K562 (cell line): ENCODE results near the gene PHACTR3. TPM values are rescaled to one million over a fixed set of nuclear protein-coding genes. Genes with fewer than 3 reads are reported as not detected.

ENCODE experiments used
- ATAC-seq: fragments of 200-7000 bp; cut with Tn5 transposase; 3 replicates; pipeline ENCODE4 v1.9.1; 2020; ENCODE audit warnings: moderate library complexity
- BruUV-seq: library from RNA; stranded (reverse); fragments of 400-500 nt; replicated peaks from 2 replicates; lab custom pipeline; 2021; lab: Mats Ljungman, UMichigan
- CTCF ChIA-PET: fragments of 300-600 bp; formaldehyde crosslinking; extraction: SDS; loops from one replicate; lab custom pipeline; 2021; ENCODE audit warnings: low intra/inter-chr PET ratio; lab: Yijun Ruan, JAX
- POLR2A ChIA-PET: fragments of 300-600, 350-650 bp; sonication (Branson Sonifier 250); formaldehyde crosslinking; extraction: SDS; loops from one replicate; lab custom pipeline; 2021; ENCODE audit warnings: antibody characterized with exemption, inconsistent platforms; lab: Yijun Ruan, JAX
- DNase-seq, 4 experiments: peaks; one replicate each; pipeline versions ENCODE4 v3.0.0 to v3.0.0-alpha.2; 2011 to 2018; ENCODE audit warnings: low spot score in 3 of 4, mixed read lengths in 3 of 4; ENCODE audit errors: extremely low read depth in 1 of 4
- FAIRE-seq: peaks from 2 replicates; lab custom pipeline; 2011; peaks lifted over from hg19 to GRCh38; lab: Jason Lieb, UNC
- H2AFZ ChIP-seq: 2 replicates; pipeline ENCODE4 v1.6.0; 2011; ENCODE audit warnings: low read depth, low read length, control low read depth, inconsistent platforms
- H3K27ac ChIP-seq: fragments of 200-600 bp; 3 replicates; pipeline ENCODE4 v1.8.0; 2011; ENCODE audit warnings: low read depth, mild to moderate bottlenecking, control low read depth, inconsistent platforms, low read length, moderate library complexity, mixed read lengths; ENCODE audit errors: extremely low read depth
- H3K27me3 ChIP-seq, 2 experiments: fragments of 300-600 bp in 1 of 2; 2 replicates in 1 of 2; 3 replicates in 1 of 2; pipeline versions ENCODE4 v1.6.0 to v1.8.0; 2011; ENCODE audit warnings: inconsistent platforms in 2 of 2, low read length in 2 of 2, mild to moderate bottlenecking in 1 of 2, mixed read lengths in 1 of 2, moderate library complexity in 1 of 2; ENCODE audit not compliant: control insufficient read depth in 2 of 2, insufficient read depth in 2 of 2
- H3K36me3 ChIP-seq: fragments of 300-600 bp; 3 replicates; pipeline ENCODE4 v1.8.0; 2011; ENCODE audit warnings: mild to moderate bottlenecking, low read length, inconsistent platforms; ENCODE audit not compliant: control insufficient read depth, insufficient read depth
- H3K4me1 ChIP-seq, 2 experiments: fragments of 200-600 bp in 1 of 2; replicated peaks in 1 of 2; 2 replicates in 1 of 2; 3 replicates in 1 of 2; pipeline versions ENCODE4 v1.5.1 to v1.8.0; 2011; ENCODE audit warnings: inconsistent platforms in 2 of 2, low read length in 2 of 2, mild to moderate bottlenecking in 1 of 2, mixed read lengths in 1 of 2, moderate library complexity in 1 of 2; ENCODE audit not compliant: control insufficient read depth in 2 of 2, insufficient read depth in 2 of 2
- H3K4me2 ChIP-seq: 2 replicates; pipeline ENCODE4 v1.6.1; 2011; ENCODE audit warnings: low read length, control low read depth, inconsistent platforms, mixed read lengths; ENCODE audit not compliant: insufficient read depth
- H3K4me3 ChIP-seq: fragments of 200-600 bp; sonication (generic), shearing (Covaris generic); 2 replicates; pipeline ENCODE4 v1.5.1; 2016; ENCODE audit warnings: control low read depth, inconsistent platforms
- H3K79me2 ChIP-seq: fragments of 200-600 bp; 3 replicates; pipeline ENCODE4 v1.8.0; 2011; ENCODE audit warnings: low read length, inconsistent platforms; ENCODE audit not compliant: control insufficient read depth, insufficient read depth
- H3K9ac ChIP-seq, 2 experiments: 2 replicates each; pipeline versions ENCODE4 v1.6.0 to v1.6.1; 2011; ENCODE audit warnings: low read depth in 2 of 2, low read length in 2 of 2, control low read depth in 1 of 2, inconsistent platforms in 1 of 2, mild to moderate bottlenecking in 1 of 2, mixed read lengths in 1 of 2; ENCODE audit not compliant: insufficient read depth in 1 of 2
- H3K9me1 ChIP-seq: one replicate; pipeline ENCODE4 v1.6.0; 2011; ENCODE audit warnings: inconsistent platforms, mild to moderate bottlenecking, low read length, moderate library complexity; ENCODE audit not compliant: control insufficient read depth, insufficient read depth
- H3K9me3 ChIP-seq: replicated peaks from 2 replicates; pipeline ENCODE4 v1.5.1; 2011; ENCODE audit warnings: low read depth, low read length, inconsistent platforms; ENCODE audit not compliant: control insufficient read depth, insufficient read depth
- H4K20me1 ChIP-seq: replicated peaks from 2 replicates; pipeline ENCODE4 v1.6.1; 2011; ENCODE audit warnings: low read length, inconsistent platforms, mixed read lengths; ENCODE audit not compliant: control insufficient read depth, insufficient read depth
- ADNP ChIP-seq: fragments of 200-800 bp; sonication (Bioruptor generic); IDR thresholded peaks from 2 replicates; pipeline ENCODE4 v1.6.1; 2016; ENCODE audit warnings: missing genetic modification characterization, missing compliant biosample characterization
- FOXJ2 ChIP-seq: fragments of 200-800 bp; sonication (Bioruptor generic); IDR thresholded peaks from 2 replicates; pipeline ENCODE4 v1.6.1; 2016; ENCODE audit warnings: missing genetic modification characterization, missing compliant biosample characterization
- KLF10 ChIP-seq: fragments of 250-450 bp; sonication (Bioruptor Pico); IDR thresholded peaks from 2 replicates; pipeline ENCODE4 v1.6.1; 2021; ENCODE audit warnings: matching md5 sums
- MLLT1 ChIP-seq, 2 experiments: fragments of 450-650 bp; IDR thresholded peaks; 2 replicates each; pipeline ENCODE4 v1.6.1; 2016
- NCOR1 ChIP-seq: fragments of 450-650 bp; IDR thresholded peaks from 2 replicates; pipeline ENCODE4 v1.6.1; 2016; ENCODE audit warnings: mild to moderate bottlenecking, moderate library complexity
- NFYB ChIP-seq: IDR thresholded peaks from 2 replicates; pipeline ENCODE4 v1.6.1; 2011; ENCODE audit warnings: mild to moderate bottlenecking, moderate library complexity; ENCODE audit not compliant: insufficient read length; ENCODE audit errors: extremely low read depth
- NRF1 ChIP-seq, 2 experiments: fragments of 450-650 bp; IDR thresholded peaks in 1 of 2; conservative IDR thresholded peaks in 1 of 2; 2 replicates each; pipeline ENCODE4 v1.6.1; 2014; ENCODE audit warnings: mild to moderate bottlenecking in 2 of 2
- PHB ChIP-seq: fragments of 250-450 bp; sonication (Bioruptor Pico); IDR thresholded peaks from 2 replicates; pipeline ENCODE4 v1.5.0; 2021
- SNIP1 ChIP-seq: fragments of 450-650 bp; IDR thresholded peaks from 2 replicates; pipeline ENCODE4 v1.7.1; 2017; ENCODE audit warnings: low read depth, mild to moderate bottlenecking
- ZNF277 ChIP-seq: fragments of 250-450 bp; sonication (Bioruptor Pico); IDR thresholded peaks from 2 replicates; pipeline ENCODE4 v1.8.0; 2022; ENCODE audit warnings: inconsistent platforms, mild to moderate bottlenecking, moderate library complexity, borderline replicate concordance
- ZNF316 ChIP-seq: fragments of 450-650 bp; IDR thresholded peaks from 2 replicates; pipeline ENCODE4 v1.6.1; 2016
- ZNF561 ChIP-seq: fragments of 450-650 bp; formaldehyde crosslinking; conservative IDR thresholded peaks from 2 replicates; pipeline ENCODE4 v1.4.0; 2020; ENCODE audit warnings: mild to moderate bottlenecking, moderate library complexity
- WGBS: fragments of 100-300 bp; shearing (Covaris generic); methylation state at CpG from one replicate; pipeline ENCODE4 v1.1.6; 2016; ENCODE audit warnings: low coverage, mixed read lengths; ENCODE audit not compliant: insufficient coverage; ENCODE audit errors: missing lambda C conversion rate; 5-methylcytosine and 5-hydroxymethylcytosine counted together
- in situ Hi-C: fragments of 300-500 bp; cut with MboI; formaldehyde crosslinking; loops from 4 replicates; pipeline ENCODE4 v1.15.0; 2018; ENCODE audit warnings: inconsistent platforms, mixed read lengths
- intact Hi-C: fragments of 100-400 bp; cut with micrococcal nuclease; formaldehyde crosslinking; loops from 2 replicates; pipeline ENCODE4 v1.14.2; 2022
- polyA plus RNA-seq, 8 experiments: library from polyadenylated mRNA; depleted of rRNA in 4 of 8; stranded (reverse) in 5 of 8; unstranded in 3 of 8; fragments of >200 nt; fragmentation: Nextera tagmentation in 2 of 8; fragmentation: Illumina TruSeq in 1 of 8; extraction: Ambion mirVana in 2 of 8; extraction: Trizol in 1 of 8; gene quantifications; 2 replicates each; pipeline versions ENCODE4 v1.2.1 to v1.2.3, GENCODE V29; 2011 to 2014; ENCODE audit warnings: inconsistent platforms in 1 of 8, missing spikeins in 1 of 8
- total RNA-seq, 7 experiments: library from RNA; depleted of rRNA in 6 of 7; stranded (reverse); fragments of >200 nt in 6 of 7; fragmentation: Illumina TruSeq in 2 of 7; extraction: Trizol in 2 of 7; gene quantifications; 2 replicates each; pipeline versions ENCODE4 v1.2.1 to v1.2.3, GENCODE V29; 2011 to 2021; ENCODE audit warnings: low replicate concordance in 1 of 7

Gene PHACTR3
- total and polyA plus RNA-seq, 9 of the 15 experiments (the other 6 are each of a cell fraction or from before 2014, with no cell fraction given), result not detected

GRCh38 chr20:59606566-59606965, 2.2 kb downstream of the PHACTR3 start:
- CTCF ChIA-PET, result no interaction called here

More at GRCh38 chr20:59606566-59606965, 2.2 kb downstream of the PHACTR3 start:
- no peaks in the 10 kb centered on the region for H3K36me3 ChIP-seq
- no peaks in the 10 kb centered on the region for H3K9me1 ChIP-seq
- H3K27ac ChIP-seq, result no peak overlapping the region
- ATAC-seq, result no peak
- no peaks in the 10 kb centered on the region for H4K20me1 ChIP-seq
- intact Hi-C loops (no loop called here), in situ Hi-C loops (no loop called here)
- FAIRE-seq, result no peak
- H2AFZ ChIP-seq, result no peak overlapping the region
- no peak overlapping the region for H3K9ac ChIP-seq
- 2% methylated on average over 4 of the region's 4 CpGs for WGBS
- H3K4me1 ChIP-seq, result peaks cover 0 to 3% of the 10 kb centered on the region in 2 experiments; a peak in 1 of 5 replicates
- no TSS peak for BruUV-seq
- no peak for TF ChIP-seq ZNF316
- no peak for TF ChIP-seq NCOR1
- no peak for TF ChIP-seq FOXJ2 (tag)
- no peak for TF ChIP-seq SNIP1
- no peak for TF ChIP-seq ZNF277 (CRISPR knock-in tag)
- no peak for TF ChIP-seq MLLT1 (IDR thresholded peaks at IDR 0.05)
- no peak for TF ChIP-seq PHB
- no peak for TF ChIP-seq KLF10 (CRISPR knock-in tag)
- TF ChIP-seq ADNP (tag), result no peak
- no peak for TF ChIP-seq ZNF561
- TF ChIP-seq NFYB, result no peak
- no peak for TF ChIP-seq NRF1 (conservative IDR thresholded peaks at IDR 0.05 in 1 of 2, IDR thresholded peaks at IDR 0.05 in 1 of 2)
- no peaks in the 10 kb centered on the region for H3K27me3 ChIP-seq
- H3K9me3 ChIP-seq, result no peaks in the 10 kb centered on the region
- no peak overlapping the region for H3K4me3 ChIP-seq
- no peaks in the 10 kb centered on the region for H3K79me2 ChIP-seq
- POLR2A ChIA-PET, result interaction anchor here (1.1 kb wide), 1 partner anchor 10 kb away, joined by 3 read pairs; no protein-coding TSS in a partner anchor
- no peak overlapping the region for H3K4me2 ChIP-seq
- DNase-seq, result no peak
